B cell (primary cell): Measurements from ENCODE around the gene DCUN1D1. TPM values are rescaled to one million over a fixed set of nuclear protein-coding genes. Genes with fewer than 3 reads are reported as not detected.

Experiments used
- ATAC-seq: fragments of 200-7000 bp; cut with Tn5 transposase; one replicate; pipeline ENCODE4 v1.10.0; 2021; ENCODE audit warnings: low read depth, mild to moderate bottlenecking, moderate number of reproducible peaks, moderate library complexity
- CTCF ChIA-PET: fragments of 350-600 bp; sonication (Branson Sonifier 250); formaldehyde crosslinking; loops from one replicate; lab custom pipeline; 2021; ENCODE audit warnings: antibody characterized with exemption, inconsistent platforms; lab: Charles Lee
- POLR2A ChIA-PET: fragments of 350-600 bp; sonication (Branson Sonifier 250); formaldehyde crosslinking; loops from one replicate; lab custom pipeline; 2021; ENCODE audit warnings: antibody characterized with exemption; lab: Charles Lee
- DNase-seq: peaks from one replicate; pipeline ENCODE4 v3.0.0; 2013
- H2AFZ ChIP-seq: 2 replicates; pipeline ENCODE4 v1.6.1; 2012; ENCODE audit warnings: mild to moderate bottlenecking, low read depth, low read length; ENCODE audit not compliant: insufficient read depth, poor library complexity, severe bottlenecking
- H3K27ac ChIP-seq, 2 donors: 1 replicate in 1 of 2; 2 replicates in 1 of 2; pipeline ENCODE4 v1.5.1; 2012 to 2013; ENCODE audit warnings: low read length in 2 of 2, mild to moderate bottlenecking in 2 of 2, moderate library complexity in 1 of 2
- H3K27me3 ChIP-seq, 4 experiments: fragments of 200-600 bp in 1 of 4; sonication (generic) in 1 of 4; replicated peaks in 1 of 4; 1 replicate in 2 of 4; 2 replicates in 2 of 4; pipeline versions ENCODE4 v1.6.1 to v1.7.0; 2013 to 2016; ENCODE audit warnings: low read length in 3 of 4, mild to moderate bottlenecking in 2 of 4, mixed read lengths in 1 of 4, moderate library complexity in 1 of 4; ENCODE audit not compliant: insufficient read depth in 4 of 4, control insufficient read depth in 3 of 4; ENCODE audit errors: control extremely low read depth in 1 of 4
- H3K36me3 ChIP-seq, 2 experiments: replicated peaks in 1 of 2; 1 replicate in 1 of 2; 2 replicates in 1 of 2; pipeline versions ENCODE4 v1.6.1 to v1.7.1; 2013; ENCODE audit warnings: low read length in 1 of 2; ENCODE audit not compliant: insufficient read depth in 2 of 2, control insufficient read depth in 1 of 2; ENCODE audit errors: control extremely low read depth in 1 of 2, extremely low read depth in 1 of 2
- H3K4me1 ChIP-seq, 2 donors: fragments of 200-600 bp in 1 of 2; sonication (generic) in 1 of 2; 1 replicate in 1 of 2; 2 replicates in 1 of 2; pipeline versions ENCODE4 v1.5.1 to v1.6.1; 2013 to 2017; ENCODE audit warnings: low read length in 2 of 2; ENCODE audit not compliant: control insufficient read depth in 2 of 2, insufficient read depth in 2 of 2
- H3K4me2 ChIP-seq: replicated peaks from 2 replicates; pipeline ENCODE3; 2012; ENCODE audit warnings: mild to moderate bottlenecking, low read depth, low read length; ENCODE audit not compliant: poor library complexity, severe bottlenecking
- H3K4me3 ChIP-seq, 5 experiments: fragments of 200-600 bp in 1 of 5; sonication (generic) in 1 of 5; 1 replicate in 3 of 5; 2 replicates in 2 of 5; pipeline versions ENCODE4 v1.5.1 to v1.7.0; 2011 to 2016; ENCODE audit warnings: low read length in 4 of 5, mild to moderate bottlenecking in 4 of 5, low read depth in 2 of 5, control low read depth in 1 of 5, moderate library complexity in 1 of 5; ENCODE audit not compliant: insufficient read depth in 1 of 5; ENCODE audit errors: control extremely low read depth in 1 of 5, extremely low read depth in 1 of 5
- H3K79me2 ChIP-seq: fragments of 200-600 bp; sonication (generic); one replicate; pipeline ENCODE4 v1.6.0; 2016; ENCODE audit warnings: low read length; ENCODE audit not compliant: control insufficient read depth, insufficient read depth
- H3K9ac ChIP-seq: fragments of 200-600 bp; sonication (generic); 2 replicates; pipeline ENCODE4 v1.6.1; 2017; ENCODE audit warnings: mild to moderate bottlenecking, low read length, moderate library complexity
- H3K9me3 ChIP-seq, 3 donors: one replicate each; pipeline versions ENCODE4 v1.6.1 to v1.7.1; 2013; ENCODE audit warnings: low read length in 2 of 3; ENCODE audit not compliant: control insufficient read depth in 2 of 3, insufficient read depth in 1 of 3; ENCODE audit errors: control extremely low read depth in 1 of 3
- H4K20me1 ChIP-seq: 2 replicates; pipeline ENCODE4 v1.6.0; 2012; ENCODE audit warnings: mild to moderate bottlenecking, low read length; ENCODE audit not compliant: insufficient read depth, control insufficient read depth, poor library complexity, severe bottlenecking
- H3K27ac Mint-ChIP-seq: one replicate; pipeline ENCODE4 v1.8.0; 2021; ENCODE audit warnings: mixed read lengths
- H3K27me3 Mint-ChIP-seq: one replicate; pipeline ENCODE4 v1.8.0; 2021; ENCODE audit warnings: mixed read lengths
- H3K4me1 Mint-ChIP-seq: one replicate; pipeline ENCODE4 v1.8.0; 2021; ENCODE audit warnings: mixed read lengths
- H3K4me3 Mint-ChIP-seq: one replicate; pipeline ENCODE4 v1.8.0; 2021; ENCODE audit warnings: mixed read lengths
- H3K9me3 Mint-ChIP-seq: one replicate; pipeline ENCODE4 v1.8.0; 2022; ENCODE audit warnings: mixed read lengths; ENCODE audit not compliant: insufficient read depth
- EZH2 ChIP-seq: IDR thresholded peaks from 2 replicates; pipeline ENCODE4 v1.6.1; 2012; ENCODE audit warnings: borderline replicate concordance, low read depth, mild to moderate bottlenecking, moderate library complexity, low read length; ENCODE audit not compliant: insufficient read depth, poor library complexity, severe bottlenecking
- WGBS: methylation state at CpG from one replicate; pipeline ENCODE4 v1.1.5; 2013; ENCODE audit warnings: missing lambda C conversion rate; ENCODE audit not compliant: insufficient coverage; 5-methylcytosine and 5-hydroxymethylcytosine counted together
- intact Hi-C: fragments of 100-400 bp; cut with micrococcal nuclease; formaldehyde crosslinking; loops from one replicate; pipeline ENCODE4 v1.10.0; 2022
- polyA plus RNA-seq: library from polyadenylated mRNA; depleted of rRNA; stranded (reverse); fragments of >200 nt; gene quantifications from 2 replicates; pipeline ENCODE4 v1.2.3, GENCODE V29; 2012
- total RNA-seq, 2 donors: library from RNA; stranded (reverse); fragments of 120-200 nt in 1 of 2; gene quantifications; 1 replicate in 1 of 2; 2 replicates in 1 of 2; pipeline versions ENCODE4 v1.2.3 to v1.2.4, GENCODE V29; 2013 to 2022
- TF ChIP-seq, protein P1 (sequence below): fragments of 200-600 bp; IDR thresholded peaks from one replicate; pipeline ENCODE4 v1.8.0; 2022; ENCODE audit warnings: antibody characterized with exemption, mild to moderate bottlenecking

DCUN1D1 gene
- total and polyA plus RNA-seq, 2 donors (not counting 1 experiment from before 2014, with no cell fraction given), result 3.7 to 35.5 TPM

GRCh38 chr3:182936239-182936917, 44.0 kb downstream of the DCUN1D1 start:
- intact Hi-C loops, result no loop called here

DNA sequence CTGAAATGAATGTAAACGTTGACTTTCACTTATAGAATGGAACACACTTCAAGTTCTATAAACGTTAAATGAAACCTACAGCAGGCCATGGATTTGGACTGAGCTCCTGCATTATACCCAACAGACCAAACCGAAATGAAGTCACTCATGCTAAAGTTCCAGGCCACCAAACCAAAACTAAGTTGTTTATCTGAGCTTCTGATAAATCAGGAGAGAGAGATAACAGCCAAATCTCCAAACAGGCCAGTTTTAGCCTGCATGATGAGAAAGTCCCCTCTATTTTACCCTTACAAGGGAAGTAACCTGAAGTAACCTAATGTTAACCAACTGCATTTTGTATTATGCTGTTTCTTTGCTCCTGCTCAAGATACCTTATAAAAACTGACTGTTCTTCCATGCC, 44.5 kb downstream of the DCUN1D1 start:
- Mint-ChIP-seq H3K4me3 (no peak overlapping the region), H3K9me3 (peaks cover 3% of the 10 kb centered on the region), H3K27me3 (no peaks in the 10 kb centered on the region), H3K4me1 (peaks cover 18% of the 10 kb centered on the region), H3K27ac (no peak overlapping the region)
- no peak overlapping the region for H3K4me3 ChIP-seq
- DNase-seq (no peak), ATAC-seq (no peak)
- H3K9ac ChIP-seq, result no peak overlapping the region
- H3K4me1 ChIP-seq, result peaks cover 4 to 7% of the 10 kb centered on the region in 2 donors
- no peak overlapping the region for H3K4me2 ChIP-seq
- CTCF ChIA-PET, result interaction anchor here (1.5 kb wide), 1 partner anchor 11 kb away, joined by 3 read pairs; no protein-coding TSS in a partner anchor
- intact Hi-C loops, result no loop called here
- no CpG with 5 or more reads among the region's 3 CpGs for WGBS
- H3K27ac ChIP-seq, result no peak overlapping the region
- no peaks in the 10 kb centered on the region for H3K79me2 ChIP-seq
- H3K36me3 ChIP-seq, result no peaks in the 10 kb centered on the region
- peaks cover 5 to 13% (median 7%) of the 10 kb centered on the region in 3 donors for H3K9me3 ChIP-seq
- TF ChIP-seq, protein P1, sequence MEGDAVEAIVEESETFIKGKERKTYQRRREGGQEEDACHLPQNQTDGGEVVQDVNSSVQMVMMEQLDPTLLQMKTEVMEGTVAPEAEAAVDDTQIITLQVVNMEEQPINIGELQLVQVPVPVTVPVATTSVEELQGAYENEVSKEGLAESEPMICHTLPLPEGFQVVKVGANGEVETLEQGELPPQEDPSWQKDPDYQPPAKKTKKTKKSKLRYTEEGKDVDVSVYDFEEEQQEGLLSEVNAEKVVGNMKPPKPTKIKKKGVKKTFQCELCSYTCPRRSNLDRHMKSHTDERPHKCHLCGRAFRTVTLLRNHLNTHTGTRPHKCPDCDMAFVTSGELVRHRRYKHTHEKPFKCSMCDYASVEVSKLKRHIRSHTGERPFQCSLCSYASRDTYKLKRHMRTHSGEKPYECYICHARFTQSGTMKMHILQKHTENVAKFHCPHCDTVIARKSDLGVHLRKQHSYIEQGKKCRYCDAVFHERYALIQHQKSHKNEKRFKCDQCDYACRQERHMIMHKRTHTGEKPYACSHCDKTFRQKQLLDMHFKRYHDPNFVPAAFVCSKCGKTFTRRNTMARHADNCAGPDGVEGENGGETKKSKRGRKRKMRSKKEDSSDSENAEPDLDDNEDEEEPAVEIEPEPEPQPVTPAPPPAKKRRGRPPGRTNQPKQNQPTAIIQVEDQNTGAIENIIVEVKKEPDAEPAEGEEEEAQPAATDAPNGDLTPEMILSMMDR, result no peak
- TF ChIP-seq EZH2, result no peak
- H4K20me1 ChIP-seq, result no peaks in the 10 kb centered on the region
- H3K27me3 ChIP-seq, result no peaks in the 10 kb centered on the region
- POLR2A ChIA-PET, result no interaction called here
- H2AFZ ChIP-seq, result no peak overlapping the region

More at GRCh38 chr3:182936239-182936917, 44.0 kb downstream of the DCUN1D1 start:
- no peak overlapping the region for H3K4me3 ChIP-seq
- Mint-ChIP-seq H3K27ac (no peak overlapping the region), H3K4me3 (no peak overlapping the region), H3K27me3 (no peaks in the 10 kb centered on the region), H3K4me1 (peaks cover 18% of the 10 kb centered on the region), H3K9me3 (peaks cover 3% of the 10 kb centered on the region)
- no peak overlapping the region for H3K9ac ChIP-seq
- peaks cover 5 to 8% (median 7%) of the 10 kb centered on the region in 3 donors for H3K9me3 ChIP-seq
- peaks cover 4 to 7% of the 10 kb centered on the region in 2 donors for H3K4me1 ChIP-seq
- WGBS, result no CpG with 5 or more reads among the region's 4 CpGs
- H3K4me2 ChIP-seq, result no peak overlapping the region
- CTCF ChIA-PET, result interaction anchor here (1.5 kb wide), 1 partner anchor 12 kb away, joined by 3 read pairs; no protein-coding TSS in a partner anchor
- H3K36me3 ChIP-seq, result no peaks in the 10 kb centered on the region
- no peak overlapping the region for H3K27ac ChIP-seq
- ATAC-seq, result no peak
- TF ChIP-seq, protein P1, result no peak
- TF ChIP-seq EZH2, result no peak
- H2AFZ ChIP-seq, result no peak overlapping the region
- no peaks in the 10 kb centered on the region for H3K79me2 ChIP-seq
- no peak for DNase-seq
- no peaks in the 10 kb centered on the region for H3K27me3 ChIP-seq
- POLR2A ChIA-PET, result no interaction called here
- no peaks in the 10 kb centered on the region for H4K20me1 ChIP-seq
